HG02885 (cell line): ENCODE results near the gene DCC.

Experiments
- ATAC-seq: cut with Tn5 transposase; IDR thresholded peaks from one replicate; pipeline ENCODE4 v1.9.1; 2021; ENCODE audit warnings: mild to moderate bottlenecking; ENCODE audit not compliant: unreplicated experiment, poor library complexity

Gene DCC

DNA sequence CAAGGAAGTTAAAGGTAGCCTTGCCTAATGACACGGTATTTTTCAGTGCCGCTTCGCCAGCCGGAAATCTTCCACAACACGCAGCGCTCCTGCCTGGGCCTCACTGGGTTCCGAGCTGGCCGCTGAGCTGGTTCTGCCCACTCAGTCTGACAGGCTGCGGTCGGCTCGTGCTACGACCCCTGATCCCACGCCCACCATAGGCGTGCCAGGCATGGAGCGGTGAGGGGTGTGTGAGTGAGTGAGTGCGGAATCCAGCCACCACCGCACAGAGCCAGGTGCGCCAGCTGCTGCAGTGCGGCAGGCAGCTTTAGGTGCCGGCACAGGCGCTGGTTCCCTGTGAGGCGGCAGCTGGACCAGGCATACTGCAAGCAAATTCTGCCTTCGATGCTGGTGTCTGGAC, 407.9 kb downstream of the DCC start:
- ATAC-seq, result no peak

DNA sequence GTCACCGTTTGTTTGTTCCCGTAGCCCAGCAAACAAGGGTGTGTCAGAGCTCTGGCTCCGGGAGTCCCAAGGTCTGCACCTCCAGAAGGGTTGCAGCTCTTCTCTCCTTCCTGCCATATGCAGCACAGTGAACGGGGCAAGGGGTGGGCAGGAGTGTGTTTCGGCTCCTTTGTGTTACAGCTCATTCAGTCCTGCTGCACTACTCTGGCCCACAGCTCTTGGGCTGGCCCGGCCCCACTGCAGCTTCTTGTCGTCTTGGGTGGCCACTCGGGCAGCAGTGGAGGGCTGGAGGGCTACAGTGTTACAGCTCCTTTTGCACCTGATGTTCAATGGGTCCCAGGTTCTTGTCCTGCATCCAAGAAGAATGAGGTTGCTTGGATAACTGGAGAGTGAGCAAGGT, 408.3 kb downstream of the DCC start:
- no peak for ATAC-seq

DNA sequence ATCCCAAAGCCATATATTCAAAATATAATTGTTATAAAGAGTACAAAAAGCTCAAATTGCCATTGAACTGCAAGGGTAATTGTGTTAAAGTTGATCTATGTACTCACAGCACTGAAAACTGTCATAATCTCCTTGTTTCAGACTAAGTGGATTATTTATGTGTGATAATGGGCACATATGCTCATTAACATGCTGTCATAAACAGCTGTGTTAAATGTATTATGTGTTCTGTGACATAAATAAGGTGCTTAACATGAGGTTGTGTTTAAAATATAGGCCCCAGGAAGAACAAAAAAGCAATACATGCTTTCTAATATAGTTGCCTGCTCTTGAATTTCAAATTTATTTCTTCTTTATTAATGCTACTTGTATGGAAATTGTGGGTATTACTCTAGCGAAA, 409.5 kb downstream of the DCC start:
- ATAC-seq, result no peak

DNA sequence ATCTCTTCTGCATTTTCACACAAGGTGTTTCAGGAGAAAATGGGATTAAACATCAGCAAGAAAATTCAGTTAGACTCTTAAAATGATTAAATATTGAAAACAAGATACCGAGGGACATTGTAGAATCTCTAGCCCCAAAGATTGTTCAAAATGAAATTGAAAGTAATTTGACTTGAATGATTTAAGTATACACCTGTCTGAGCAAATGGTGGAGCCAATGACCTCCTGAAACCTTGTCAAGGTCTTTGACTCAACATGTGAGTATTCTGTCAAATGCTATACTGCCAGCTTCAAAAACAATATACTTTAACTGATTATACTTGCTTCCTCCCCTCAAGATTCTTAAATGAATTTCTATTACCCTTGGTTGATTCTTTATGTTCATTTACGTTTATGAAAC, 411.0 kb downstream of the DCC start:
- no peak for ATAC-seq

DNA sequence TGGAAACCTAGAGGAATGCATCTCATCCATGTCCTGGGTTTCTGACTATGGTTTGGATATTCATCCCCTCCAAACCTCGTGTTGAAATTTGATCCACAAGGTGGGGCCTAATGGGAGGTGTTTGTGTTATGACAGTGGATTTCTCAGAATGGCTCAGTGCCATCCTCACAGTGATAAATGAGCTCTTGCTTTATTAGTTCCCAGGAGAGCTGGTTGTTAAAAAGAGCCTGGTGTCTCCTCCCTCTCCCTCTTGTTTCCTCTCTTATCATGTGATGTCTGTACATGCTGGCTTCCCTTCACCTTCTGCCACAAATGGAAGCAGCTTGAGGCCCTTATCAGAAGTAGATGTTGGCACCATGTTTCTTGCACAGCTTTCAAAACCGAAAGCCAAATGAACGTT, 424.3 kb downstream of the DCC start:
- ATAC-seq, result no peak

DNA sequence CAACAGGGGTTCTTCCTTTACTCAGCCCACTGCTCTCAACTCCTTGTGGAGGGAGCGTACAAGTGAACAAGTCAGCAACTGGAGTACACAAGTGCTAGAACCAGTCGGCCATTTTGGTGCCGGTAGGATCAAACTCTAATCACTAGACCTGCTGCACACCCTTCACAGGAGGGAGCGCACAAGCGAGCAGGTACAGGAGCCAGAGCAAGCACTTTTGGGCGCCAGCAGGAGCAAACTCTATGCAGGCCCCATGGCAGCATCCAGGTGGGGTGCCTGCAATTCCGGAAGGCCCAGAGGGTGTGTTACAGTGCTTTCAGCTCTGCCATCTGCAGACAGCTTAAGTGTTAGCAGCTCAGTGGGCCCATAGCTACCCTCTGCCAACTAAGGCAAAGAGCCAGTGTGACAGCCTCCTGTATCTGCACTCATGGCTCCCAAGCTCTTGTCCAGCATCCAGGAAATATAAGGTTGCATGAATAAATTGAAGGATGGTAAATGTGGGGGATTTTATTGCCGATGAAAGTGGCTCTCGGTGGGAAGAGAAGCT, 426.1 kb downstream of the DCC start:
- ATAC-seq, result no peak

DNA sequence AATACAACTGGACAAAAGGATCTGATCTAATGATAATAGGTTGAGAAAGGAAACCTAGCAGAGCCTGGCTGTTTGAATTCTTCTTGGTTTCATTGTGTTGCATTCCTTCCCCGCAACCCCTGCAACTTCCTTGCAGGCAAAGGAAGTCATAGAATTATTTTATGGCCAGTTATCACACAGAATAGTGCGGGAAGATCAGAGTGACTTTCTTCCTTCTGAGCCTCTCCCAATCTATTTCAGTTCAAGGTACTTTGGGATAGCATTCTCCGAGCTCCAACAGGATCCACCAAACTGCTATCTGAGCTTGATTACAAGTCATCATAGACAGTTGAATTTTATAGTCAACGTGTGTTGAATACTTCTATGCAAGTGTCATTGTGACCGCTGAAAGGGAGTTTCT, 441.1 kb downstream of the DCC start:
- ATAC-seq, result no peak

DNA sequence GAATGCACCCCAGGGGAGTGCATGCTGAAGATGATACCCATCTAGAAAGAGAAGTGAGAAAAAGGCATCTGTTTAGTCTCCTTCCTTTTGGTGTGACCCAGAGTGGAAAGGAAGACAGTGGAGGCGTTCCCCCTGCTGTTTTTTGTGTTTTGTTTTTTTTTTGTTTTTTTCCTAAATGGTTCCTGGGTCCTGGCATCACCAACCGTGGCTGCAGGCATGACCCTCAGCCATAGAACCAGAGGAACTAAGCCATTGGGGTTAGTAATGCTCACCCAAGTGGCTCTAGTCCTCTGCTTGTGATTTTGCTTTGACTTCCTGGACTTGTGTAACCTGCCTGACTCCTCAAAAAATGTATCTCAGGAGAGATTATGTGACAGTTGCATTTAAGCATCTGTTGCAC, 451.3 kb downstream of the DCC start:
- no peak for ATAC-seq

DNA sequence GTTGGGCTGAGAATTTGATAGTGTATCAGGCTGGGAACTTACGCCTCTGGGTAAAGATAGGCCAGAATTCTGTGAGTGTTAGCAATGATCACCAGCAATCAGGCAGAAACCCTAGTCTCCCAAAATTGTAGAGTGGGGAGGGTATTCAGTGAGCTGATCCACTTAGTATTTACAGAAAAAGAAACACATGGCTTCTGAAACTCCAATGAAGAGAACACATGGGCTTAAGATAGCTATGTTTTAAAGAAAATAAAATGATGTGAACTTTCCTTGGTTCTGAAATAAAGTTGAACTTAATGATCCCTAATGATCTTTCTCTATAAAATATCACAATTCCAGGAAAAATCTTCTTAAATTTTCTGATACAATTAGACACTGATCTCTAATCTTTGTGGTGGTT, 472.8 kb downstream of the DCC start:
- ATAC-seq, result no peak

DNA sequence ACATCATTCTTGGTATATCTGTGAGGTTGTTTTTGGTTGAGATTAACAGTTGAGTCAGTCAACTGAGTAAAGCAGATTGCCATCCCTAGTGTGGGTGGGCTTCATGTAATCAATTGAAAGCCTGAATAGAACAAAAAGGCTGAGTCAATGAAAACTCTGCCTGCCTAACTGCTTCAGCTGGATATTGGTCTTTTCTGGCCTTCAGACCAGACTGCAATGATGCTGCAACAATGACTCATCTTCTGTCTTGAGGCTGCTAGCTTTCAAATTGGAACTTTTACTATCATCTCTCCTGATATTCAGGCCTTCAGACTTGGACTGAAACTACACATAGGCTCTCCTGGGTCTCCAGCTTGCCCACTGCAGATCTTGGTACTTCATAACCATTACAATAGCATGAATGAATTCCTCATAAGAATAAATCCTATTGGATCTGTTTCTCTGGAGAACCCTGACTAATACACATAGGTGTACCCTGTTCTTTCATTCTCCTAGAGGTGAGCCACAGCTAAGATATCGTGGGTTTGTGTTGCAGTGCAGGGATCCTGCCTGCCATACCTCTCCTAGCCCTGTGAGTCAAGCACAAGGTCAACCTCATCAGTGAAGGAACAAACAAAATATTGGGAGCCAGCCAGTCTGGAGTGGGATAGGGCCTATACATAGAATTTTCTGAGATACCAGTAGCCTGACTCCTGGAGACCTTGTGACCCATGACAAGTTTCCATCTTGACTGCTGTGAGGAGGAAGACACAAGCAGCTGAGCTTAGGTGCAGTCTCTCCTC, 473.8 kb downstream of the DCC start:
- no peak for ATAC-seq

DNA sequence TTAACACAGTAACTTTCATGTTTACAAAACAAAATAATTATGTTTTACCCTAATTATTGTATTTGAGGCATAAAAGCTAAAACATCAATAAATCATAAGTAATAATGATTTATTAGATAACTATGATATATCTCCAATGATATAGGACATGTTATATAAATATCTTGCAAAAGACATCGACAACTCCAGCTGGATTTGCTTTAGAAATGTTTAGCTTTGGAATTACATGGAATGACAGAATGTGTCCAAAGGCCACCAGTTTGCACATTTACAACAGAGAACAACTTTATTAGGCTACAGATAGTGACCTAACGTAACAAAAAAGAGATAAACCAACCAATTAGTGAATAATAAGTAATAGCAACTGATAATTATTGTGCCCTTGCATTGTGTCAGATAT, 475.7 kb downstream of the DCC start:
- no peak for ATAC-seq

DNA sequence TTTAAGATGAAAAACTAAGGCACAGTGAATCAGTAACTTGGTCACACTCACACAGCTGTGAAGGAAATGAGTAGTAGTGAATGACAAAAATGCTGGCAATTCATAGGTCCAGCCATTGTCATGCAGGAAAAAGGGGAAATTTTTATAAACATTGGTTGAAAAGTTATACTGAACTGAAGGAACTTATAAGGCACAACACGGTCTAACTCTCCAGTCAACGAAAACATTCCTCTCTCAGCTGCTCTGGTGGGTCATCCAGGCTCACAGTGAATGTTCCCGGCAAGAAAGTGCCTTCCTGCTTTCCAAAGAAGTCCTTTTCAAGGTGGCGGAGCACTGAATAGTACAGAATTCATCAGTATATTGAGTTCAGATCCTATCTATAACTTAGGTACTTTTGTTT, 476.1 kb downstream of the DCC start:
- no peak for ATAC-seq

DNA sequence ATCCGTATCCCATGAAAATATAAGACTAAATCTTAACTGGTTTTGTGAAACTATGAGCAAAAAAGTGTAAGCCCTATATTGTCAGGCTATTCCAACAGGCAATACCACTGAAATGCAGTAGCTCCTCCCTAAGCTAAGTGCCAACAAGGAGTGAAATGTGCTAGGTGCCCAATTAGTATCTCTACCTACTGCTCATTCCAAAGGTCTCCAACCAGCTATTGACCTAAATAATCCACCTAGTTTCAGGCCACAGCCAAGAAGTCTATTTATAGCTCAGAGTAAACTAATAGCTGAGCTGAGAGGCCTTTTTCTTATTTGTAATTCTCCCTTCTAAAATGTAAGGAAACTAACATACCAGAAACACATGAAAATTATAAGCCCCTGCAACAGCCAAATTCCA, 482.2 kb downstream of the DCC start:
- ATAC-seq, result no peak

DNA sequence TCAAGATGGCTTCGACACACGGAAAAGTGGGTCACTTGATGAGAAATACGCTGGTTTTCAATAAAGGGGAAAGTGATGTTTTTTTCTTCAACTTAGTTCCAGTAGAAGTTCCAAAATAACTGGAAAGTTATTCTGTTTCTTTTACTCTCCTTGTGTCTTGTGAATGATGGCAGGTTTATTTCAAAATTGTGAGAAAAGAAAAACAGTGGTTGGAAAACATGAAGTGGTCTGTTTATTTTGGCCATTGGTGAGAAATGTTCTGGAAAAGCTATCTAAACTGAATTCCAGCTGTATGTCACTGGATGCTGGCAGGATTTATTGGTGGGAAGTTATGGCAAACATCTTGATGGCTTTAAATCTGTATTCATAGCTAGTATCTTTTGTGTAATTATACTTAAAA, 484.1 kb downstream of the DCC start:
- ATAC-seq, result no peak

DNA sequence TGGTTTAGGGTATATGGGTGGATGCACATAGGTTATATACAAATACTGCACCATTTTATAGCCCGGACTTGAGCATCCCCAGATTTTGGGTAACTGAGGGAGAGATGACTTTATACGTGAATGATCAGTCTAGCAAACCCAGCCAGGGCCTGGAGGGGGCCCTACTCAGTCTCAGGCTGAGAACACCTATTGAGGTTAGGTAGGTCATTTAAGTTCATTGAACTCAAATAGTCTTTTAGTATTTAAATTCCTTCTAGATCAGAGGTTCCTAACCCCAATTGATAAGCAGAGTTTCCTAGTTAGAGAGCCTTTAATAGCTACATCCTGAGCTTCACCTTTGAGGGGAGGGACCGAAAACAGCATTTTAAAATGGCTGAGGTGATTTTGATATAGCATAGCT, 487.0 kb downstream of the DCC start:
- no peak for ATAC-seq

DNA sequence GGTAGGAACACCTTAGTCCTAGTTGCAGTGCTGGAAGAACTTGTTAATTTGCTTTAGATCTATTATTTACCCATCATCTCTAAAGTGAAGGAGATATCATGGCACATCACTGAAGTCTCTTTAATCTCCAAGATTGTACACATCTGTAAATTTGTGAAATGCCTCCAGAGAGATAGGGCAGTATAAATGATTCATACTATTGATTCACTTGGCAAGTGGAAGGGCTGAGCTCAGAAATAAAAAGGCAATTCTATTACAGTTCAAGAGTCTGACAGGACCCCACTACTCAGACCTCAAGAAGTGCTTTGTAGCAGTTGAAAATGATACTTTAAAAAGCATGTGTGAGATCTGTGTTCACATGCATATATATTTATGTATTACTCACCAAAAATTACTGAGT, 489.3 kb downstream of the DCC start:
- ATAC-seq, result no peak

DNA sequence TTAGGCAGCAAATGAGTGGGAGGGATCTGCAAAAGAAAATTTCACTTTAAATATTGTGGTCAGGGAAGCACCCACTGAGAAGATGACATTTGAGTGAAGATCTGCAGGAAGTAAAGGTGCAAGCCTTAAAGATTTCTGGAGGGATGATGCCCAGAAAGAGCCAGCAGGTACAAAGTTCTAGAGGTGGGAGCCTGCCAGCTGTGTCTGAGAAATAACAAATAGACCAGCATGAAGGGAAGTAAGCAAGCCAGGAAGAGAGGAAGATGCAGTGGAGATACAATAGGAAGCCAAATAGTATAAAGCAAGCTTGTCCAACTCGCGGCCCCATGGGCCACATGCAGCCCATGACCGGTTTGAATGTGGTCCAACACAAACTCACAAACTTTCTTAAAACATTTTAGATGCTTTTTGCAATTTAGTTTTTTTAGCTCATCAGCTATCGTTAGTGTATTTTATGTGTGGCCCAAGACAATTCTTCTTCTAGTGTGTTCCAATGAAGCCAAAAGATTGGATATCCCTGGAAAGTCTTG, 489.9 kb downstream of the DCC start:
- ATAC-seq, result no peak

DNA sequence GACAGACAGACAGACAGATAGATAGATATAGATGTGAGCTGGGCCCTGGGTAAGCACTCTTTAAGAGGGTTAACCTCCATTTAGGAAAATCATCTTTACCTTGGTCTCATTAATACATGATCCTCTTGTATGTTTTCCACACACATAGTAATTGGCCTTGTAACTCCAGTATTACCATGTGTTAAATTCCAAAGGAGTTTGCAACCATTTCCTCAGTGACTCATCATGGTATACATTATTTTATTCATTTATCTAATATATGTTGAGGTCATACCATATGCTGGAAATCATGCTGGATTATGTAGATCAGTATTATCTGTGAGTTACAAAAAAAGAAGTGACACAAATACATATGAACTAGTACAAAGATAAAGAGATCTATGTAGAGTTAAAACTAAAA, 504.3 kb downstream of the DCC start:
- ATAC-seq, result no peak

DNA sequence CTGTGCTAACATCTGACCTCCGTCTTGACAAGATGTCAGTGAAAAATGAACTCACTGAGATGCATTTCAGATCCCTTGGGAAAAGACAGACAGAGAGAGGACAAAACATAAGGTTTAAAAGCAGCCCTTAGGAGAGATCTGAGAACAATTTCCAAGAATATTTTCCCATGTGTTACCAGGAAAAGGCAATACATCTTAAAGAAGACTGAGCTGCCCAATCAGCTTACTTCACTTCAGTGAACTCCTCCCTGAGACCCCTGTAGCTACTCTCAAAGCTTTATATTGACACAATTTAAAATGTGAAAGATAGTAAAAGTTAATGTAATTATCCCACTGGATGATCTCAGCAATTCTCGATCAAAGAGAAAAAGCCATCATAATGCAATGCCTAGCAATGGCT, 505.0 kb downstream of the DCC start:
- no peak for ATAC-seq

DNA sequence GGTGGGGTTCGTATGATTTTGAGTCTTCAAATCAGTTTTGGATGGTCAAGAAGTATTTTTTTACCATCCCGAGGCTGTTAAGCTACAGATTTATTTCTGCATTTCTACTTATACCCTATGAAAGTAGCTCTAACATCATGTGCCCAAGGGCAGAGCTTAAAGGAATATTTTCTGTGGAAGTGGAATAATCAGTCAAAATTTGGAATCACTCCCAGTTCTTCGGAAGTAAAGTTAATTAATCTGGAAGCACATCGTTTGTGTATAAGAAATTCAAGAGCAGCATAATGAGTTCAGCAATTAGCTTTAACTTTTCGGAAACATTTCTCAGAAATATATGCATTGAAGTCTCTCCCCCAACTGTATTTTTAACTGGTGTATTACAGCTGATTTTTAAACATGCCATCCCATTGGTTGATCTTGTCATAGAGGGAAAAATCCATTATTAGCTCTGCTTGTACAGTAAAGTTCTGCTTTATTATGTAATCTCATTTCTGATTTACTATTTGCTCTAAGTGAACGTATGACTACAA, 510.1 kb downstream of the DCC start:
- ATAC-seq, result no peak

DNA sequence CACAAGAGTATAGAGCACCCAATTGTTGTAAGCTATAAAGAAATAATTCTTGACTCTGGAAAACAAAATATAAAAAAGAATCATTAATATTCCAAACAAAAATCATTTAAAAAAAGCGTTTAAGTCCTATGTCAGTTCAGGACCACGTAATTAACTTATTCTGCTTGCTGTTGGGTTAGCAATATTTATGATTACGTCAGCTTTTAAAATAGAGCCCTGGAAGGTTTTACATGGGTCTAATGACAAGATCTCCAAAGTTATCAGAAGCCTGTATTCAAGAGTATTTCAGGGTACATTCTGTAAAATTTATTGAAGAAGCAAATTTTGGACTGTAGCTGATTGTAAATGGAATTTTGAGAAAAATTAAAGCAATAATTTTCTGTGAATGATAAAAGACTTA, 521.6 kb downstream of the DCC start:
- ATAC-seq, result no peak

DNA sequence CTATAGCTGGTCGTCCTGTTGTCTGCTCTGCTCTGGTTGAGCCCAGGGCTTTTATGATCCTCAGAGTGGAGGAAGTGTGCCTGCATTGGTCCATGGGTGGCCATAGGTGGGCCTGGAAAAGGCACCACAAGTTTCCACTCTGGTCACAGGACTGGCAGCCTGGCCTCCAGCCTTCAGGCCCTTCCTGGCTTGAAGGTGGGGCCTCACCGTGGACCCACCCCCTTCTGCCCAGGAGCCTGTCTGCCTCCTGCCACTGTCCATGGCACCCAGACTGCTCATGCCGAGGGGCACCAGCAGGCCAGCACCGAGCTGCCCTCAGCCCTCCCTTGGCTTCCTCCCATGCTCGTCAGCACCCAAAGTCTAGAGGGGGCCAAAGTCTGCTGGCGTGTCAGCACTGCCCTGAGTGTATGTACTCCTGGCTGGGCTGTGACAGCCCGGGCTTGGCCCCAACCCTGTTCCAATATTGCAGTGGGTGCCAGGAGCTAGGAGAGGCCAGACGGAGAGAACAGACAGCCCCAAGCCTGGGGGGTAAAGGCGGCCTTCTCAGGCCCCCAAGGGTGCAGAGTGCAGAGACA, 529.4 kb downstream of the DCC start:
- no peak for ATAC-seq
